Sigmoid colon (tissue), 4 donors: ENCODE data around the gene SHKBP1.

Source experiments
- EP300 ChIP-seq, 4 donors: sonication (generic); formaldehyde crosslinking; IDR thresholded peaks; one replicate each; pipeline ENCODE4 v1.6.1; 2017; ENCODE audit warnings: antibody characterized with exemption in 4 of 4
- POLR2A ChIP-seq, 2 donors: fragments of 450-650 bp; IDR thresholded peaks; one replicate each; pipeline ENCODE4 v1.6.1; 2016; ENCODE audit warnings: antibody characterized with exemption in 2 of 2, mild to moderate bottlenecking in 2 of 2, moderate library complexity in 2 of 2
- POLR2AphosphoS5 ChIP-seq, 4 donors: sonication (generic); formaldehyde crosslinking; IDR thresholded peaks; one replicate each; pipeline ENCODE4 v1.6.1; 2017; ENCODE audit warnings: antibody characterized with exemption in 4 of 4
- TF ChIP-seq, protein P1 (sequence below), 4 experiments: fragments of 450-650 bp in 3 of 4; fragments of 200-600 bp in 1 of 4; IDR thresholded peaks; one replicate each; pipeline ENCODE4 v1.5.1; 2016 to 2019; ENCODE audit warnings: antibody characterized with exemption in 4 of 4, mild to moderate bottlenecking in 3 of 4, moderate library complexity in 2 of 4

DNA sequence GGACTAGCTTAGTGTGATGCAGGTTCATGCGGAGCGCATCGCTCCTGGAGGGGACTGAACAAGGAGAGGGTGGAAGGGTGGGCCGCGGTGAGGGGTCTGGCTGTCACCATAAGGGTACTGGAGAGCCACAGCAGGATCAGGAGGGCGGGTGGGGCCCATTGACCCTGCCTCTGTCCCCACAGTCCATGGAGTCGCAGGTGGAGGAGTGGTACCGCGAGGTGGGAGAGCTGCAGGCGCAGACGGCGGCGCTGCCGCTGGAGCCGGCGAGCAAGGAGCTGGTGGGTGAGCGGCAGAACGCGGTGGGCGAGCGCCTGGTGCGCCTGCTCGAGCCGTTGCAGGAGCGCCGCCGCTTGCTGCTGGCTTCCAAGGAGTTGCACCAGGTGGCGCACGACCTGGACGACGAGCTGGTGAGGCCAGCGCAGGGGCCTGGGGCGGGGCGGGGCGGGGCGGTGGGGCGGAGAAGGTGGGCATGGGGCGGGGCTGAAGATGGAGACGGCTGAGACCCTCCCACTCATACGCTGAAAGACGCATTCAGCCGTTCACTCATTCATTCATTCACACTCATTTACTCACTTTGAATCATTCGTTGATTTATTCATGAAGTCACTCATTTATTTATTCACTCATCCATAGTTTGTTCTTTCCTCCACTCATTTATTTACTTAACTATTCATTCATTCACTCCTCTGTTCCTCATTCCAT, 27.5 kb upstream of the SHKBP1 start:
- TF ChIP-seq, protein P1, sequence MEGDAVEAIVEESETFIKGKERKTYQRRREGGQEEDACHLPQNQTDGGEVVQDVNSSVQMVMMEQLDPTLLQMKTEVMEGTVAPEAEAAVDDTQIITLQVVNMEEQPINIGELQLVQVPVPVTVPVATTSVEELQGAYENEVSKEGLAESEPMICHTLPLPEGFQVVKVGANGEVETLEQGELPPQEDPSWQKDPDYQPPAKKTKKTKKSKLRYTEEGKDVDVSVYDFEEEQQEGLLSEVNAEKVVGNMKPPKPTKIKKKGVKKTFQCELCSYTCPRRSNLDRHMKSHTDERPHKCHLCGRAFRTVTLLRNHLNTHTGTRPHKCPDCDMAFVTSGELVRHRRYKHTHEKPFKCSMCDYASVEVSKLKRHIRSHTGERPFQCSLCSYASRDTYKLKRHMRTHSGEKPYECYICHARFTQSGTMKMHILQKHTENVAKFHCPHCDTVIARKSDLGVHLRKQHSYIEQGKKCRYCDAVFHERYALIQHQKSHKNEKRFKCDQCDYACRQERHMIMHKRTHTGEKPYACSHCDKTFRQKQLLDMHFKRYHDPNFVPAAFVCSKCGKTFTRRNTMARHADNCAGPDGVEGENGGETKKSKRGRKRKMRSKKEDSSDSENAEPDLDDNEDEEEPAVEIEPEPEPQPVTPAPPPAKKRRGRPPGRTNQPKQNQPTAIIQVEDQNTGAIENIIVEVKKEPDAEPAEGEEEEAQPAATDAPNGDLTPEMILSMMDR (IDR thresholded peaks at IDR 0.05) = peak; percentile 7 to 42 (median 18)
- no peak for TF ChIP-seq POLR2A (IDR thresholded peaks at IDR 0.05)
- no peak for TF ChIP-seq EP300 (IDR thresholded peaks at IDR 0.05)
- TF ChIP-seq POLR2AphosphoS5 (IDR thresholded peaks at IDR 0.05) = no peak
